GM12874 (cell line): ENCODE data around the gene BRD7.

Experiments used
- TF ChIP-seq, protein P1 (sequence below): IDR thresholded peaks from 2 replicates; pipeline ENCODE4 v1.5.1; 2011; ENCODE audit warnings: low read depth, mild to moderate bottlenecking, control low read depth, low read length, moderate library complexity; ENCODE audit not compliant: insufficient read depth

The BRD7 gene

DNA sequence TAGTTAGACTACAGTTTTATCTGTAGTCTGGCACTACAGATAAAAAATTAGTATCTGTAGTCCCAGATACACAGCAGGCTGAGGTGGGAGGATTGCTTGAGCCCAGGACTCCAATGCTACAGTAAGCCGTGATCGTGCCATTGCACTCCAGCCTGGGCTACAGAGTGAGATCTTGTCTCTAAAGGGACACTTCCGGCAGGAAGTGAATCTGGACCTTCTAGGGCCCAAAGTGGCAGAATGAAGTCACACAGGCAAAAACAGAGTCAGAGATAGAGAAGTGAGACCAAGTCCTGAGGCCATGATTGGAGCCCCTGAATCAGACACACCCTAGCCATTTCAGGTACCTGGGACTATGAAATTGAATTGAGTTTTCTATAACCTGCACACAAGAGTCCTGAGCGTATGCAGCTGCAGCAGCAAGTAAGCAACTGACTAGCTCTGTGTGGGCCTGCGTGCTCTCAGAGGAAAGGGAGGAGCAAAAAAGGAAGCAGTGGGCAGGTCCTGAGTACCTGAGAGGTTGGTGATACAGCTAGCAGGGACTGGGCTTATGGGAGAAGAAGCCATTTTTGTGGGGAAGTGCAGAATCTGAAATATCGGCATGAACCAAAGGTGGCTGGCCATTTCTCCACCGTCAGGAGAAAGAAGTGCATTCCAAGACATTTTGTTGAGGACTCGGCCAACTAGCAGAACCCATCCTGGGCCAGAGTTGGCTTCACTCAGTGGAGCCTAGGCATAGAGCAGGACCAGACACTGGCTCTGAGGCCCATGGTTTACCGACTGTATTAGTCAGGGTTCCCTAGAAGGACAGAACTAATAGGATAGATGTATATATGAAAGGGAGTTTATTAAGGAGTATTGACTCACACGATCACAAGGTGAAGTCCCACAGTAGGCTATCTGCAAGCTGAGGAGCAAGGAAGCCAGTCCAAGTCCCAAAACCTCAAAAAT is 27.2 kb upstream of the BRD7 start:
- TF ChIP-seq, protein P1, sequence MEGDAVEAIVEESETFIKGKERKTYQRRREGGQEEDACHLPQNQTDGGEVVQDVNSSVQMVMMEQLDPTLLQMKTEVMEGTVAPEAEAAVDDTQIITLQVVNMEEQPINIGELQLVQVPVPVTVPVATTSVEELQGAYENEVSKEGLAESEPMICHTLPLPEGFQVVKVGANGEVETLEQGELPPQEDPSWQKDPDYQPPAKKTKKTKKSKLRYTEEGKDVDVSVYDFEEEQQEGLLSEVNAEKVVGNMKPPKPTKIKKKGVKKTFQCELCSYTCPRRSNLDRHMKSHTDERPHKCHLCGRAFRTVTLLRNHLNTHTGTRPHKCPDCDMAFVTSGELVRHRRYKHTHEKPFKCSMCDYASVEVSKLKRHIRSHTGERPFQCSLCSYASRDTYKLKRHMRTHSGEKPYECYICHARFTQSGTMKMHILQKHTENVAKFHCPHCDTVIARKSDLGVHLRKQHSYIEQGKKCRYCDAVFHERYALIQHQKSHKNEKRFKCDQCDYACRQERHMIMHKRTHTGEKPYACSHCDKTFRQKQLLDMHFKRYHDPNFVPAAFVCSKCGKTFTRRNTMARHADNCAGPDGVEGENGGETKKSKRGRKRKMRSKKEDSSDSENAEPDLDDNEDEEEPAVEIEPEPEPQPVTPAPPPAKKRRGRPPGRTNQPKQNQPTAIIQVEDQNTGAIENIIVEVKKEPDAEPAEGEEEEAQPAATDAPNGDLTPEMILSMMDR, result no peak

DNA sequence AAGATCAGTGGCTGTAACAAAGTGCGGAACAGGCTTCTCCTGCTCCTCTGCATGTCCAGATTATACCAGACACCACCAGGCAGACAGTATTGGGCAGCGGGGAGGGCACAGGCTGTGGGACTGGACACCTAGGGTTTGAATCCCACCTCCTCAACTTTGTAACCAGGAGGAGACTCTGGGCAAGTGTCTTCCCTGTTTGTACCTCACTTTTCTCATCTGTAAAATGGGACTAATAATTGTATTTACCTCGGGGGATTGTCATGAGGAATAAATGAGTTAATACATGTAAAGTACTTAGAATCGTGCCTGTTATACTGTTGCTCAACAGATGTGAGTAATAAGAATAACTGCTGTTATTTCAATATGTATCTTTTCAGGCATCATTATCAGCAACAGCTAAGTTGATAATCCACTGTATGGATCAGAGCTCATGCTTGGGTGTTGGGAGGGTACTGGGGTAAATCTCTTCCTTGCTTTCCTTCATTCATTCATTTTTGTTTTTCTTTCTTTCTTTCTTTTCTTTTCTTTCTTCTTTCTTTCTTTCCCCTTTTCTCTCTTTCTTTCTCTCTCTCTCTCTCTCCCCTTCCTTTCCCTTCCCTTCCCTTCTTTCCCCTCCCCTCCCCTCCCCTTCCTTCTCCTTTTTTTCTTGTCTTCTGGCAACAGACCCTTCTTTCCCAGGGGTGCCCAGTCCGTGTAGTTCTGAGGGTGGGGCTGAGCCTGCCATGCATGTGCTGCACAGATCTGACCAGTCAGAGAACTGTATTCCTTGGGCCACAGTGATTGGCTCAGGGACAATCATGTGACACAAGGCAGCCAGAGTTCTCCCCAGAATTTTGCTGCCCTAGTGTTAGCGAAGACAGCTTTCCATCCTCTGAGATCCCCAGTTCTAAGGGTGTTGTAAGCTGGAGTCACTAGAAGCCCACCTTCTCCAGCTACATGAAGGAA is 25.3 kb upstream of the BRD7 start:
- TF ChIP-seq, protein P1, result no peak

DNA sequence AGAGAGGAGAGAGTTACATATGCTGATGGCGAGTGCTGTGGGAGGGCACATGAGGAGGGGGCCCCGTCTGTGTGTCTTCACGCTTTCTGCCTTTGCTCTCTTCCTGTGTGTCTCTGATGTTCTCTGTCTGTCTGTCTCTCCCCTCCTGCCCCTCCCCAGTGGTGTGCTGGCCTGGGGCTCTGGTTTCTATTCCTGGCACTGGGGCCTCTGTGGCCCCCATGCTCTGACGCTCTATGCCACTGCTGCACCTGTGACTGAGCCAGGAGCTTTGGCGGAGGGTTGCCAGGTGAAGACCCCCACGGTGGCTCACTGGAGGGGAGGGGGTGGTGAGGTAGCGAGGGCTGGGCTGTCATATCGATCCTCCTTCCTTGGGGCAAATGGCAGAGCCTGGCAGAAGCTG is 24.6 kb upstream of the BRD7 start:
- TF ChIP-seq, protein P1, result no peak

DNA sequence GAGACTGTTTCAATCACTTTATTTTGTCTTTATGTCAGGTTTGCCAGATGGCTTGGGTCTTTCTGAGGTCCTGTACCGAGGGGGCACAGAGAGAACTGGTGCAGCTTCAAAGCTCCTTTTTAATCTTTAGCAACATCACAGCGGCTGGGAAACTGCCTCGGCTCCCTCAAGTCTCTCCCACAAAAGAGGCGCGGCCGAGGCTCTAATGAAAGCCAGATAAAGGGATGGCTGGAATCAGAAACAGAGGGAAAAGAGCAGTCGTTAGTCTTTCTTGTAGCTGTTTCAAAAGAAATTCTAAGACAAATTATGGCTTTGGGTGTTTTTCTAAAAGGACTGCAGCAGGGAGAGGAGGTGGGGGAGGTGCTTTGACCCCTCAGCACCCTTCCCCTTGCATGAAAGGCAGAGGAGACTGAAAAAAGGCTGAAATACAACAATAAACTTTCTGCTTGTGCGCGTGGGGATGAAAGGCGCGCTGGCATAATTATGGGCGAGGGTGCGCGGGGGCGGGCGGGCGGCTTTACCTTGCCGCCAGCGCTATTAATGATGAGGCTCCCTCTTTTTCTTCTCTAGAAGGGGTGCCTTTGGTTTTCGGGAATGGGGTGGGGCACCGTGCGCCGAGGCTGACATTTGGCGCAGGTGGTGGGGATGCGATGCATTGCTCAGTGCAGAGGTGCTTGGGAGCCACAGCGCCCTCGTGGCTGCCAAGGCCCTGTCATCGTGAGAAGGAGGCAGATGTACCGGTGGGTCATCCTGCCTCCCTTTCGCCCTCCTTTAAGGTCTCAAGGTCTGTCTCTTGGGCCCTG is 22.3 kb upstream of the BRD7 start:
- TF ChIP-seq, protein P1, result no peak

DNA sequence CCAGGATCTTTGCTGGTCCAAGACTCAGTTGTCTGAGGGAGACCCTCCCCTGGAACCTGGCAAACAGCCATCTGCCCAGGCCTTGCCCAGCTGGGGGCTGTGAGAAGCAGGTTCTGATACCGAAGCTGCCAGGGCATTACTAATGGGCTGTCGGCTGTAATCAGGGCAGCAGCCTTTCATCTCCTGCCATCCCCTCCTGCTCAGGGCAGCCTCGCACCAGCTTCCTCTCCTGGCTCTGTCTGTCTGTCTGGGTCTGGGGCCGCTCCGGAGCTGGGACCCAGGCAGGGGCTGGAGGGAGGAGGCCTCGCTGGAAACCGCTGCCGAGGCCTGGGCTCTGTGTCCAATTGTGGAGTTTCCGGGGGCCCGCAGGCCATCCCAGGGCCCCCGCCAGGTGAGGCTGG is 21.6 kb upstream of the BRD7 start:
- TF ChIP-seq, protein P1, result no peak

DNA sequence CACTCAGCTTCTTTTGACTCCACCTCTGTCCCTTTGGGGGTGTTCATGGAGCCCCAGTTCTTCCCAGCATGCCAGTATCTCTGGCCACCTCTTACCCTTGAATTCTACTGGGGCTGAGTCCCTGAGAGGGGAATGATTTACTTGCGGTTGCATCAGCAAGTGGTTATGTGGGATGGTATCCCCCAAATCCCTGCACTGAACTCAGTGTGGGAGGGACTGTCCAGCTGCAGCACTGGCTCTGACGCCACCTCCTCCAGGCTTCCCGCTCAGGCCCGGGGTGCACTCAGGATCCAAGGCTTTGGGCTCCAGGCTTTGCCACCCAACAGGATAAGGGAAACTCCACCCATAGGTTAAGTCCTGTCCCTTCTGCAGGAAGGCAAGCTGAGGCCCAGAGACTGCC is 21.1 kb upstream of the BRD7 start:
- TF ChIP-seq, protein P1, result no peak
